ENCODE measurements around the gene SRSF3.

The SRSF3 gene

DNA sequence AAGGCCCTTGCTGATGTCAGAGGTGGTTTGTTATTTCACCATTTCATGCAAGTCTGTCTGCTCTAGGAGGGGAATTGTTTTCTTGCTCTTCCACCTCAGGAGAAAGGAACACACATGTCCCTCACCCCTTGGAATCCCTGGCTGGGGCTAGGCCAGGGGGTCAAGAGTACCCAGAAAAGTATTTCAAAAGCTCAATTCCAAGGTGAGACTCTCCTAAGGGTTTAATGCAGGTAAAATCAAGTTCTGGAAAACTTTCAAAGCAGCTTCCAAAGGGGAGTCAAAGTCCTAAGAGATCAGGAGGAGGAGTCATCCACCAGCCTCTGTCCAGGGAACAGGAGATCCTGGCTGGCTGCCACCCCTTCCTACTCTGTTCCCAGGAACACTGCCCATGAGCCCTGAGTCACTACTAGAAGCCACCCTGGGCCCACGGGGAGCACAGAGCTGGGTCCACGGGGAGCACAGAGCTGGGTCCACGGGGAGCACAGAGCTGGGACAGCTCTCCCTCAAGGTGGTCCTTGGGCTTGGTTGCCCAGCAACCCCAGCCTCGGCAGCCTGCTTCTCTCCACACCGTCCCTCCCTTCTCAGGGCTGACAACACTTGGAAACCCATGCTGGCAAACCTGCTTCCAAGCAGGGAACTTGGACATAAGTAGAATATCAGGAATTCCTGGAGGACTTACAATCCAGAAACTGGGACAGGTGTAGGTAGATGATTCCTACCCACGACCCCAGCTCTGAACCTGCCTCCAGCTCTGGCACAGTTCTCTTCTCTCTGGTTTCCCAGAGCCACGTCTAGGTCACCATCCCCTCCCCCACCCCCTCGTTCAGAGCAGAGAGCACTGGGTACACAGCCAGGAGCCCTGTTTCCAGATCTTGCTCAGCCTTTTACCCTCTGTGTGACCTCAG, 49.0 kb downstream of the SRSF3 start:
- ATAC-seq: peak; percentile 97
- no peak for TF ChIP-seq ZC3H10 (CRISPR knock-in tag; IDR thresholded peaks at IDR 0.05)
- TF ChIP-seq, protein P1, sequence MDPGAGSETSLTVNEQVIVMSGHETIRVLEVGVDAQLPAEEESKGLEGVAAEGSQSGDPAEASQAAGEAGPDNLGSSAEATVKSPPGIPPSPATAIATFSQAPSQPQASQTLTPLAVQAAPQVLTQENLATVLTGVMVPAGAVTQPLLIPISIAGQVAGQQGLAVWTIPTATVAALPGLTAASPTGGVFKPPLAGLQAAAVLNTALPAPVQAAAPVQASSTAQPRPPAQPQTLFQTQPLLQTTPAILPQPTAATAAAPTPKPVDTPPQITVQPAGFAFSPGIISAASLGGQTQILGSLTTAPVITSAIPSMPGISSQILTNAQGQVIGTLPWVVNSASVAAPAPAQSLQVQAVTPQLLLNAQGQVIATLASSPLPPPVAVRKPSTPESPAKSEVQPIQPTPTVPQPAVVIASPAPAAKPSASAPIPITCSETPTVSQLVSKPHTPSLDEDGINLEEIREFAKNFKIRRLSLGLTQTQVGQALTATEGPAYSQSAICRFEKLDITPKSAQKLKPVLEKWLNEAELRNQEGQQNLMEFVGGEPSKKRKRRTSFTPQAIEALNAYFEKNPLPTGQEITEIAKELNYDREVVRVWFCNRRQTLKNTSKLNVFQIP (CRISPR knock-in tag; IDR thresholded peaks at IDR 0.05; ENCODE audit: borderline replicate concordance, low read depth): no peak
- TF ChIP-seq ESRRG (CRISPR knock-in tag; IDR thresholded peaks at IDR 0.05): no peak
- TF ChIP-seq ZNF565 (CRISPR knock-in tag; conservative IDR thresholded peaks at IDR 0.05; ENCODE audit: low read depth): no peak
- TF ChIP-seq BACH2 (CRISPR knock-in tag; IDR thresholded peaks at IDR 0.05; ENCODE audit: borderline replicate concordance): no peak
- no peak for TF ChIP-seq ZNF8 (CRISPR knock-in tag; IDR thresholded peaks at IDR 0.05)
- TF ChIP-seq CSDC2 (CRISPR knock-in tag; IDR thresholded peaks at IDR 0.05): no peak
- no peak for TF ChIP-seq TSHZ2 (CRISPR knock-in tag; IDR thresholded peaks at IDR 0.05)
- no peak for TF ChIP-seq ARNTL (CRISPR knock-in tag; IDR thresholded peaks at IDR 0.05; ENCODE audit: borderline replicate concordance, low read depth)
- no peak for TF ChIP-seq SNAI2 (CRISPR knock-in tag; IDR thresholded peaks at IDR 0.05)

DNA sequence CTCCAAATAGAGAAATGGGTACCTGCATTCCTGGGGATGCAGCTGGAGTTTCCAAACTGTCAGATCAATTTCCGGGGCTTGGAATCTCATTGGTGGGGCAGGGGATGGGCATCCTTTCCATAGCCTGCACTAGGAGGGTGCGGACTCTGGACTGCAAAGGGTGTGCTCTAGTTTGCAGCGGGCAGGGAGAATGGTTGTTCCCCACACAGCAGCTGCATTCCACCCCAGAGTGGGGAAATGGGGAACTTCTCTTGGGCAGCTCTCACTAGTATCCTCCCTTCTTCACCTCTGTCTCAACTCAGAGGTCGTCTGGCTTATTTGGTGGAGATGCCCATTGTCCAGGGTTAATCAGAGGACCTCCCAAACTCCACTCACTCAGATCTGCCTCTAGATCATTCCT, 49.8 kb downstream of the SRSF3 start:
- no peak for ATAC-seq
- TF ChIP-seq ZFP3 (CRISPR knock-in tag; IDR thresholded peaks at IDR 0.05) (no peak), TSHZ2 (CRISPR knock-in tag; IDR thresholded peaks at IDR 0.05) (no peak), CSDC2 (CRISPR knock-in tag; IDR thresholded peaks at IDR 0.05) (no peak), ISL1 (CRISPR knock-in tag; IDR thresholded peaks at IDR 0.05) (no peak), ARNTL (CRISPR knock-in tag; IDR thresholded peaks at IDR 0.05; ENCODE audit: borderline replicate concordance, low read depth) (no peak), BACH2 (CRISPR knock-in tag; IDR thresholded peaks at IDR 0.05; ENCODE audit: borderline replicate concordance) (no peak), ZC3H10 (CRISPR knock-in tag; IDR thresholded peaks at IDR 0.05) (no peak)
- TF ChIP-seq, protein P2, sequence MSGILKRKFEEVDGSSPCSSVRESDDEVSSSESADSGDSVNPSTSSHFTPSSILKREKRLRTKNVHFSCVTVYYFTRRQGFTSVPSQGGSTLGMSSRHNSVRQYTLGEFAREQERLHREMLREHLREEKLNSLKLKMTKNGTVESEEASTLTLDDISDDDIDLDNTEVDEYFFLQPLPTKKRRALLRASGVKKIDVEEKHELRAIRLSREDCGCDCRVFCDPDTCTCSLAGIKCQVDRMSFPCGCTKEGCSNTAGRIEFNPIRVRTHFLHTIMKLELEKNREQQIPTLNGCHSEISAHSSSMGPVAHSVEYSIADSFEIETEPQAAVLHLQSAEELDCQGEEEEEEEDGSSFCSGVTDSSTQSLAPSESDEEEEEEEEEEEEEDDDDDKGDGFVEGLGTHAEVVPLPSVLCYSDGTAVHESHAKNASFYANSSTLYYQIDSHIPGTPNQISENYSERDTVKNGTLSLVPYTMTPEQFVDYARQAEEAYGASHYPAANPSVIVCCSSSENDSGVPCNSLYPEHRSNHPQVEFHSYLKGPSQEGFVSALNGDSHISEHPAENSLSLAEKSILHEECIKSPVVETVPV (CRISPR knock-in tag; IDR thresholded peaks at IDR 0.05): no peak

DNA sequence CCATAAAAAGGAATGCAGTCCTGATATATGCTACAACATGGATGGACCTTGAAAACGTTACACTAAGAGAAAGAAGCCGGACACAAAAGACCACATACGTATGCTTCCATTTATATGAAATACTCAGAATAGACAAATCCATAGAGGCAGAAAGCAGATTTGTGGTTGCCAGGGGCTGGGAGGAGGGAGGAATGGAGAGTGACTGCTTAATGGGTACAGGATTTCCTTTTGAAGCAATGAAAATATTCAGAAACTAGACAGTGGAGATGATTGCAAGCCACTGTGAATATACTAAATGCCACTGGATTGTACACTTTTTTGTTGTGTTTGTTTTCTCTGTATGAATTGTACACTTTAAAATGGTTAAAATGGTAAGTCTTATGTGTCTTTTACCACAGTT, 54.9 kb downstream of the SRSF3 start:
- no peak for ATAC-seq
- no peak for TF ChIP-seq PATZ1 (CRISPR knock-in tag; IDR thresholded peaks at IDR 0.05; ENCODE audit: borderline replicate concordance)
- no peak for TF ChIP-seq RARB (CRISPR knock-in tag; IDR thresholded peaks at IDR 0.05)
- no peak for TF ChIP-seq ISL1 (CRISPR knock-in tag; IDR thresholded peaks at IDR 0.05)
- no peak for TF ChIP-seq ZNF565 (CRISPR knock-in tag; conservative IDR thresholded peaks at IDR 0.05; ENCODE audit: low read depth)
- no peak for TF ChIP-seq CREB5 (CRISPR knock-in tag; IDR thresholded peaks at IDR 0.05; ENCODE audit: low read depth)
- TF ChIP-seq, protein P1 (CRISPR knock-in tag; IDR thresholded peaks at IDR 0.05; ENCODE audit: borderline replicate concordance, low read depth): no peak
- TF ChIP-seq ZC3H10 (CRISPR knock-in tag; IDR thresholded peaks at IDR 0.05): no peak
- TF ChIP-seq SNAI2 (CRISPR knock-in tag; IDR thresholded peaks at IDR 0.05): no peak
- TF ChIP-seq TCF4 (CRISPR knock-in tag; IDR thresholded peaks at IDR 0.05; ENCODE audit: borderline replicate concordance): no peak
- TF ChIP-seq, protein P2 (CRISPR knock-in tag; IDR thresholded peaks at IDR 0.05): no peak
- no peak for TF ChIP-seq ESRRG (CRISPR knock-in tag; IDR thresholded peaks at IDR 0.05)
- no peak for TF ChIP-seq GLIS3 (CRISPR knock-in tag; IDR thresholded peaks at IDR 0.05)
- no peak for TF ChIP-seq ZFP30 (CRISPR knock-in tag; IDR thresholded peaks at IDR 0.05)
- no peak for TF ChIP-seq ZNF70 (CRISPR knock-in tag; IDR thresholded peaks at IDR 0.05)
